NCI-H526 (cell line): Measurements from ENCODE around the gene ARHGEF1.
A peak's percentile ranks its signal among the peaks of the same experiment; 100 is the strongest.
"Not testable (repeated sequence)": the region's sequence is repeated elsewhere in the genome, so short reads cannot be mapped to it uniquely, and the experiment has no call there.

Source experiments
- DNase-seq, 2 experiments: peaks; one replicate each; lab custom pipeline; 2025; lab: John Stamatoyannopoulos, UW

Gene ARHGEF1

GRCh38 chr19:41863209-41863931 lies 19.6 kb upstream of the ARHGEF1 start:
- DNase-seq: no peak

GRCh38 chr19:41864374-41864773 lies 18.6 kb upstream of the ARHGEF1 start:
- DNase-seq: no peak

- no peak for DNase-seq
These were observed 16.7 kb upstream of the ARHGEF1 start for GRCh38 chr19:41866284-41866683.

GRCh38 chr19:41868120-41868988 lies 14.6 kb upstream of the ARHGEF1 start:
- no peak for DNase-seq

GRCh38 chr19:41868989-41869300 lies 14.0 kb upstream of the ARHGEF1 start:
- DNase-seq: no peak

- no peak for DNase-seq
These were observed 13.5 kb upstream of the ARHGEF1 start for GRCh38 chr19:41869374-41869955.

GRCh38 chr19:41870401-41870873 lies 12.5 kb upstream of the ARHGEF1 start:
- DNase-seq: no peak

- DNase-seq: peak in 1 of 2 experiments; percentile 43
These were observed 11.2 kb upstream of the ARHGEF1 start for GRCh38 chr19:41871573-41872383.

- DNase-seq: no peak
These were observed 10.6 kb upstream of the ARHGEF1 start for GRCh38 chr19:41872384-41872774.

GRCh38 chr19:41872775-41873647 lies 10.0 kb upstream of the ARHGEF1 start:
- peak; percentile 83 to 96 for DNase-seq

GRCh38 chr19:41875973-41876372 lies 7.0 kb upstream of the ARHGEF1 start:
- DNase-seq: not testable (repeated sequence)

- peak; percentile 32 to 77 for DNase-seq
These were observed 5.8 kb upstream of the ARHGEF1 start, which contains the start of gene CD79A for GRCh38 chr19:41876847-41877832. TSS of gene CD79A (plus strand) at chr19:41877279. CDS start at chr19:41877305, 26 bp downstream.

- DNase-seq: no peak
These were observed 4.8 kb upstream of the ARHGEF1 start for GRCh38 chr19:41877916-41878905.

GRCh38 chr19:41879080-41879479 lies 3.9 kb upstream of the ARHGEF1 start:
- no peak for DNase-seq

- DNase-seq: no peak
These were observed 3.2 kb upstream of the ARHGEF1 start for GRCh38 chr19:41879670-41880328.

GRCh38 chr19:41880329-41880708 lies 2.7 kb upstream of the ARHGEF1 start:
- DNase-seq: no peak

GRCh38 chr19:41883463-41883820 lies 458 bp downstream of the ARHGEF1 start:
- no peak for DNase-seq
